ENCODE data around the gene MRPL12.
A peak's percentile ranks its signal among the peaks of the same experiment; 100 is the strongest.

Gene MRPL12

GRCh38 chr17:81703747-81704654 is 834 bp downstream of the MRPL12 start:
- DNase-seq: no peak

- no peak for DNase-seq
Observed at GRCh38 chr17:81705518-81706231, 2.5 kb downstream of the MRPL12 start.

- DNase-seq: no peak
Observed at GRCh38 chr17:81706232-81706611, 3.1 kb downstream of the MRPL12 start.

GRCh38 chr17:81706757-81707624 is 3.8 kb downstream of the MRPL12 start:
- no peak for DNase-seq

GRCh38 chr17:81707725-81708646 is 4.8 kb downstream of the MRPL12 start:
- DNase-seq: no peak

- DNase-seq: no peak
Observed at GRCh38 chr17:81708739-81709185, 5.6 kb downstream of the MRPL12 start.

GRCh38 chr17:81710514-81711308 is 7.5 kb downstream of the MRPL12 start:
- no peak for DNase-seq

- peak; percentile 27 for DNase-seq
Observed at GRCh38 chr17:81711814-81712467, 8.8 kb downstream of the MRPL12 start, which contains the start of gene SLC25A10. Gene SLC25A10, plus strand, starts transcription at chr17:81712284. Its CDS starts 143 bp downstream, at chr17:81712427.

- no peak for DNase-seq
Observed at GRCh38 chr17:81712468-81713003, 9.4 kb downstream of the MRPL12 start.

- DNase-seq: no peak
Observed at GRCh38 chr17:81713004-81713555, 9.9 kb downstream of the MRPL12 start.

GRCh38 chr17:81713556-81714411 is 10.6 kb downstream of the MRPL12 start:
- DNase-seq: no peak

- no peak for DNase-seq
Observed at GRCh38 chr17:81714412-81715106, 11.4 kb downstream of the MRPL12 start.

GRCh38 chr17:81715107-81715871 is 12.1 kb downstream of the MRPL12 start:
- no peak for DNase-seq

- no peak for DNase-seq
Observed at GRCh38 chr17:81715872-81716673, 12.9 kb downstream of the MRPL12 start.

- DNase-seq: no peak
Observed at GRCh38 chr17:81716674-81716996, 13.5 kb downstream of the MRPL12 start.

- no peak for DNase-seq
Observed at GRCh38 chr17:81717049-81717765, 14.0 kb downstream of the MRPL12 start.
